ENCODE data around the gene SLF2. TPM values are rescaled to one million over a fixed set of nuclear protein-coding genes. Genes with fewer than 3 reads are reported as not detected.

Gene SLF2, protein sequence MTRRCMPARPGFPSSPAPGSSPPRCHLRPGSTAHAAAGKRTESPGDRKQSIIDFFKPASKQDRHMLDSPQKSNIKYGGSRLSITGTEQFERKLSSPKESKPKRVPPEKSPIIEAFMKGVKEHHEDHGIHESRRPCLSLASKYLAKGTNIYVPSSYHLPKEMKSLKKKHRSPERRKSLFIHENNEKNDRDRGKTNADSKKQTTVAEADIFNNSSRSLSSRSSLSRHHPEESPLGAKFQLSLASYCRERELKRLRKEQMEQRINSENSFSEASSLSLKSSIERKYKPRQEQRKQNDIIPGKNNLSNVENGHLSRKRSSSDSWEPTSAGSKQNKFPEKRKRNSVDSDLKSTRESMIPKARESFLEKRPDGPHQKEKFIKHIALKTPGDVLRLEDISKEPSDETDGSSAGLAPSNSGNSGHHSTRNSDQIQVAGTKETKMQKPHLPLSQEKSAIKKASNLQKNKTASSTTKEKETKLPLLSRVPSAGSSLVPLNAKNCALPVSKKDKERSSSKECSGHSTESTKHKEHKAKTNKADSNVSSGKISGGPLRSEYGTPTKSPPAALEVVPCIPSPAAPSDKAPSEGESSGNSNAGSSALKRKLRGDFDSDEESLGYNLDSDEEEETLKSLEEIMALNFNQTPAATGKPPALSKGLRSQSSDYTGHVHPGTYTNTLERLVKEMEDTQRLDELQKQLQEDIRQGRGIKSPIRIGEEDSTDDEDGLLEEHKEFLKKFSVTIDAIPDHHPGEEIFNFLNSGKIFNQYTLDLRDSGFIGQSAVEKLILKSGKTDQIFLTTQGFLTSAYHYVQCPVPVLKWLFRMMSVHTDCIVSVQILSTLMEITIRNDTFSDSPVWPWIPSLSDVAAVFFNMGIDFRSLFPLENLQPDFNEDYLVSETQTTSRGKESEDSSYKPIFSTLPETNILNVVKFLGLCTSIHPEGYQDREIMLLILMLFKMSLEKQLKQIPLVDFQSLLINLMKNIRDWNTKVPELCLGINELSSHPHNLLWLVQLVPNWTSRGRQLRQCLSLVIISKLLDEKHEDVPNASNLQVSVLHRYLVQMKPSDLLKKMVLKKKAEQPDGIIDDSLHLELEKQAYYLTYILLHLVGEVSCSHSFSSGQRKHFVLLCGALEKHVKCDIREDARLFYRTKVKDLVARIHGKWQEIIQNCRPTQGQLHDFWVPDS
- 8.1 and 9.4 TPM in 2 replicates for total RNA-seq

DNA sequence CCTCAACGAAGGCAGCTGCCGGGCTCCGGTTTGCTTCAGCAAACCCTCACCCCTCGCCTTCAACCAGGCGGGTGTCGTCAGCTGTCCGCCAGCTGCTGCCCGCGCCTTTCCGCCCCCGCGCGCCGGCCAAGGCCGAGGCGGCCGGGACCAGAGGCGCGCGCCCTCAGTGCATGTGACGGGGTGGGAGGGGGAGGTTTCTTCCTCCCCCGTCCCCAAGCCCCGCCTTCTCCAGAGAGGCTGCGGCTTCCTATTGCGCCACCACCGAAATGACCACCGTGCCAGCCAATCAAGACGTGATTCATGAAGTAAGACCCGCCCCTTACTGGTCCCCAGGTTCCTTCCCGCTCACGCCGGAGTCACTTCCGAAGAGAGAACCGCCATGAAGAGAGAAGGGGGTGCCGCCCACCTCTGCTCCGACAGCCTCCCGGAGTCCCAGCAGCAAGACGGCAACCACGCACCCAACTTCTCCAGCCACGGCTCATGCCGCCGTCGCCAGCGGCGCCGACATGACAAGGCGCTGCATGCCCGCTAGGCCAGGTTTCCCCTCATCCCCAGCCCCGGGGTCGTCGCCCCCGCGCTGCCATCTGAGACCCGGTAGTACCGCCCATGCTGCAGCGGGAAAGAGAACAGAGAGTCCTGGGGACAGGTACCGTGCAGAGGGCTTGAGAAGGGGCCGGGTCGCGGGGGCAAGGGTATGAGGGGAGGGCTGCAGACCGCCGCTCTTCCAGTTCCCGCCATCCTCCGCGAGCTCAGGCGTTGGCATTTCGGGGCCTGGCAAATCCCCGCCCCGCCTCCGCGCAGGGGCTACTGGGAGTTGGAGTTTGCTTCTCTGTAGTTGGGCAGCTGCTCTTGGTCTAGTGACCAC, at the start of gene SLF2:
SLF2 (plus strand) TSS at position 359 of the 865 bp plus-strand sequence; CDS start at position 507, 148 bp downstream.

DNA sequence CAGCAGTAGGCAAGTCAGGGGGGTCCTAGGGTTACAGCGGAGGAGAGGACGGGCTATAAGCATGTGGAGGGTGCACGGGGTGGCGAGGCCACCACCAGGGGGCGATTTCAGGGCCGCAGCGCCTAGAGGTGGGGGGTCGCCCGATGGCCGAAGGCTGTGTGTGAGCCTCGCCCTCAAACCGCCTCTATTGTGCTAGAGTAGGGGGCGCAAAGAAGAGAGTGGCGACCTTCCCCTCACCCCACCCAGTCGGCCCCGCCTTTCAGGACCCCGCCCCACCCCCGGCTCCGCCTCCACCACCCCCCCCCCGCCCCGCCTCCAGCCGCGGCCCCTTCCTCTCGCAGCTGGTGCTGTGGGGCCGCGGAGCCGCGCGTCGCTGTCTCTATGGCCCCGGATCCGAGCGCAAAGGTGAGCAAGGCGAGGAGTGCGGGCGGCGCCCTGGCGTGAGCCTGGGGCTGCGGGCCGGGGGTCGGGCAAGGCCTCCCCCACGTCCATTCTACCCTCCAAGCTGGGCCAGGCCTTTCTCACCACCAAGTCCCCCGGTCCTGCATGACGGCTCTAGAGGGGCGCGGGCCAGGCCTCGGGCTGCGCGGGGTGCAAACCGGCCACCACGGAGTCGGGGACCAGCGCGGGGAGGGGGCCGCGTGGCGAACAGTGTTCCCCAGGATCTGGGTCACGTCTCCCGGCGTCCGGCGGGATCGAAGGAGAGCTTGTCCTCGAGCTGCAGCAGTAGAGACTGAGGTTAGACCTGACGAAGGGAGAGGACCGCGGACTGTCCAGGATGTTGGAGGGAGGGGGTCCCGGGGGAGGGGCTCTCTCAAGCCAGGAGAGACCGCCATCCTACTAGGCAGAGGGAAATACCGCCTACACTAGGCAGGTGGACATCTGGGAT, 56.7 kb downstream of the SLF2 start, which contains the start of gene SEMA4G:
SEMA4G (plus strand) TSS at position 318 of the 889 bp plus-strand sequence. CDS start 3,409 bp downstream, outside the sequence.

GRCh38 chr10:100986952-100987684, 74.4 kb downstream of the SLF2 start, which contains the start of the genes MRPL43 and TWNK:
TSS of gene MRPL43 (minus strand) at chr10:100987497. CDS start at chr10:100987443, 54 bp downstream.
TSS of gene TWNK (plus strand) at chr10:100987543. CDS start at chr10:100988211, 668 bp downstream.

GRCh38 chr10:100999742-101000126, 87.0 kb downstream of the SLF2 start, which contains the start of gene LZTS2:
TSS of gene LZTS2 (plus strand) at chr10:100999808. CDS start at chr10:101002539, 2,731 bp downstream.

Other genes with a start within 250 kb of the SLF2 start
- gene PAX2, start 167.4 kb upstream of the SLF2 start, total RNA-seq: not detected in 2 replicates
- gene SEMA4G, start 56.5 kb downstream of the SLF2 start, total RNA-seq: 1.2 and 1.9 TPM in 2 replicates
- gene MRPL43, start 74.5 kb downstream of the SLF2 start, total RNA-seq: 100 and 112 TPM in 2 replicates
- gene TWNK, start 74.6 kb downstream of the SLF2 start, total RNA-seq: 6.4 and 10.1 TPM in 2 replicates
- gene LZTS2, start 86.8 kb downstream of the SLF2 start, total RNA-seq: 42.8 and 61.3 TPM in 2 replicates
- 0.88 and 1.2 TPM in 2 replicates for gene PDZD7, start 118.2 kb downstream of the SLF2 start, total RNA-seq
- gene SFXN3, start 118.3 kb downstream of the SLF2 start, total RNA-seq: 25.0 and 37.0 TPM in 2 replicates
- 3.3 and 3.8 TPM in 2 replicates for gene KAZALD1, start 149.0 kb downstream of the SLF2 start, total RNA-seq
- gene TLX1, start 218.3 kb downstream of the SLF2 start, total RNA-seq: 0.65 and 2.2 TPM in 2 replicates

Measured in airway epithelial cell (primary cell).